ENCODE data around the gene FSTL4. TPM values are rescaled to one million over a fixed set of nuclear protein-coding genes. Genes with fewer than 3 reads are reported as not detected.

The FSTL4 gene
- total and polyA plus RNA-seq, 2 experiments from 2014 or later: 0.47 to 0.74 TPM

GRCh38 chr5:133387091-133387490 is 225.2 kb downstream of the FSTL4 start:
- Histone ChIP-seq H3K9me3 (ENCODE audit: low read depth) (no peaks in the 10 kb centered on the region), H4K20me1 (ENCODE audit: insufficient read depth, poor library complexity, severe bottlenecking) (no peaks in the 10 kb centered on the region), H3K36me3 (replicated peaks; ENCODE audit: insufficient read depth, low read depth) (no peaks in the 10 kb centered on the region), H3K9me2 (replicated peaks; ENCODE audit: insufficient read depth) (no peaks in the 10 kb centered on the region), H3K4me3 (no peak overlapping the region), H3K79me2 (no peaks in the 10 kb centered on the region), H2AFZ (no peak overlapping the region), H3K27ac (no peak overlapping the region), H3K27me3 (no peaks in the 10 kb centered on the region), H3K4me2 (no peak overlapping the region), H3K4me1 (ENCODE audit: insufficient read depth) (no peaks in the 10 kb centered on the region)
- 78% methylated on average over 4 of the region's 4 CpGs for WGBS (ENCODE audit: low lambda C conversion rate, missing lambda C conversion rate)
- TF ChIP-seq CTCF (IDR thresholded peaks at IDR 0.05; ENCODE audit: poor library complexity) (no peak), EZH2phosphoT487 (IDR thresholded peaks at IDR 0.05; ENCODE audit: low read depth, severe bottlenecking, unreplicated experiment) (no peak), EZH2 (IDR thresholded peaks at IDR 0.05; ENCODE audit: borderline replicate concordance) (no peak)
- DNase-seq (ENCODE audit: low spot score): no peak

- no peaks in the 10 kb centered on the region for H3K9me2 ChIP-seq (replicated peaks; ENCODE audit: insufficient read depth)
- 85% methylated on average over 10 of the region's 10 CpGs for WGBS (ENCODE audit: low lambda C conversion rate, missing lambda C conversion rate)
- no peaks in the 10 kb centered on the region for H4K20me1 ChIP-seq (ENCODE audit: insufficient read depth, poor library complexity, severe bottlenecking)
Observed at GRCh38 chr5:133386662-133387061, 225.7 kb downstream of the FSTL4 start.

GRCh38 chr5:133385346-133385745 is 227.0 kb downstream of the FSTL4 start:
- 99% methylated on average over 5 of the region's 5 CpGs for WGBS (ENCODE audit: low lambda C conversion rate, missing lambda C conversion rate)
- H3K79me2 ChIP-seq: no peaks in the 10 kb centered on the region
- H3K9me2 ChIP-seq (replicated peaks; ENCODE audit: insufficient read depth): no peaks in the 10 kb centered on the region
- TF ChIP-seq EZH2phosphoT487 (IDR thresholded peaks at IDR 0.05; ENCODE audit: low read depth, severe bottlenecking, unreplicated experiment) (no peak), CTCF (IDR thresholded peaks at IDR 0.05; ENCODE audit: poor library complexity) (no peak), EZH2 (IDR thresholded peaks at IDR 0.05; ENCODE audit: borderline replicate concordance) (no peak)
- no peaks in the 10 kb centered on the region for H3K27me3 ChIP-seq
- no peaks in the 10 kb centered on the region for H4K20me1 ChIP-seq (ENCODE audit: insufficient read depth, poor library complexity, severe bottlenecking)
- no peak overlapping the region for H3K27ac ChIP-seq
- no peaks in the 10 kb centered on the region for H3K36me3 ChIP-seq (replicated peaks; ENCODE audit: insufficient read depth, low read depth)
- H3K4me1 ChIP-seq (ENCODE audit: insufficient read depth): no peaks in the 10 kb centered on the region
- no peak for DNase-seq (ENCODE audit: low spot score)
- H3K4me2 ChIP-seq: no peak overlapping the region
- no peak overlapping the region for H3K4me3 ChIP-seq
- no peaks in the 10 kb centered on the region for H3K9me3 ChIP-seq (ENCODE audit: low read depth)
- H2AFZ ChIP-seq: no peak overlapping the region

More at GRCh38 chr5:133386662-133387061, 225.7 kb downstream of the FSTL4 start:
- H2AFZ ChIP-seq: no peak overlapping the region
- no peaks in the 10 kb centered on the region for H3K27me3 ChIP-seq
- H3K4me2 ChIP-seq: no peak overlapping the region
- no peaks in the 10 kb centered on the region for H3K9me3 ChIP-seq (ENCODE audit: low read depth)
- TF ChIP-seq EZH2 (IDR thresholded peaks at IDR 0.05; ENCODE audit: borderline replicate concordance) (no peak), CTCF (IDR thresholded peaks at IDR 0.05; ENCODE audit: poor library complexity) (no peak), EZH2phosphoT487 (IDR thresholded peaks at IDR 0.05; ENCODE audit: low read depth, severe bottlenecking, unreplicated experiment) (no peak)
- no peak overlapping the region for H3K4me3 ChIP-seq
- no peaks in the 10 kb centered on the region for H3K36me3 ChIP-seq (replicated peaks; ENCODE audit: insufficient read depth, low read depth)
- H3K79me2 ChIP-seq: no peaks in the 10 kb centered on the region
- no peak for DNase-seq (ENCODE audit: low spot score)
- H3K27ac ChIP-seq: no peak overlapping the region
- no peaks in the 10 kb centered on the region for H3K4me1 ChIP-seq (ENCODE audit: insufficient read depth)

GRCh38 chr5:133384903-133385302 is 227.4 kb downstream of the FSTL4 start:
- WGBS (ENCODE audit: low lambda C conversion rate, missing lambda C conversion rate): 91% methylated on average over 9 of the region's 9 CpGs

More at GRCh38 chr5:133384903-133385302, 227.4 kb downstream of the FSTL4 start:
- no peak for DNase-seq (ENCODE audit: low spot score)
- H3K27ac ChIP-seq: no peak overlapping the region
- H3K9me2 ChIP-seq (replicated peaks; ENCODE audit: insufficient read depth): no peaks in the 10 kb centered on the region
- TF ChIP-seq EZH2 (IDR thresholded peaks at IDR 0.05; ENCODE audit: borderline replicate concordance) (no peak), CTCF (IDR thresholded peaks at IDR 0.05; ENCODE audit: poor library complexity) (no peak), EZH2phosphoT487 (IDR thresholded peaks at IDR 0.05; ENCODE audit: low read depth, severe bottlenecking, unreplicated experiment) (no peak)
- no peak overlapping the region for H3K4me3 ChIP-seq
- H3K27me3 ChIP-seq: no peaks in the 10 kb centered on the region
- no peaks in the 10 kb centered on the region for H3K79me2 ChIP-seq
- no peaks in the 10 kb centered on the region for H3K4me1 ChIP-seq (ENCODE audit: insufficient read depth)
- no peaks in the 10 kb centered on the region for H4K20me1 ChIP-seq (ENCODE audit: insufficient read depth, poor library complexity, severe bottlenecking)
- no peaks in the 10 kb centered on the region for H3K36me3 ChIP-seq (replicated peaks; ENCODE audit: insufficient read depth, low read depth)
- H2AFZ ChIP-seq: no peak overlapping the region
- H3K9me3 ChIP-seq (ENCODE audit: low read depth): no peaks in the 10 kb centered on the region
- H3K4me2 ChIP-seq: no peak overlapping the region
